GM15510 (cell line): ENCODE results near the gene MRPS2.
"Not testable (repeated sequence)": the region's sequence is repeated elsewhere in the genome, so short reads cannot be mapped to it uniquely, and the experiment has no call there.

ENCODE experiments used
- POLR2A ChIP-seq: IDR thresholded peaks from 3 replicates; pipeline ENCODE4 v1.6.1; 2011; ENCODE audit warnings: borderline replicate concordance; ENCODE audit not compliant: insufficient read length; ENCODE audit errors: extremely low read depth

The MRPS2 gene

GRCh38 chr9:135526730-135527571 lies 26.5 kb downstream of the MRPS2 start:
- TF ChIP-seq POLR2A = no peak

GRCh38 chr9:135530146-135530545 lies 29.7 kb downstream of the MRPS2 start:
- TF ChIP-seq POLR2A = no peak

- TF ChIP-seq POLR2A = no peak
Observed at GRCh38 chr9:135531096-135531495, 30.6 kb downstream of the MRPS2 start.

GRCh38 chr9:135533113-135533512 lies 32.6 kb downstream of the MRPS2 start:
- TF ChIP-seq POLR2A = no peak

GRCh38 chr9:135533674-135534073 lies 33.2 kb downstream of the MRPS2 start:
- TF ChIP-seq POLR2A = no peak

GRCh38 chr9:135536216-135536615 lies 35.7 kb downstream of the MRPS2 start:
- no peak for TF ChIP-seq POLR2A

GRCh38 chr9:135544981-135545635 lies 44.6 kb downstream of the MRPS2 start:
- no peak for TF ChIP-seq POLR2A

GRCh38 chr9:135545646-135546176 lies 45.2 kb downstream of the MRPS2 start, which contains the start of gene OBP2A:
Gene OBP2A (plus strand): TSS chr9:135546126. CDS start chr9:135546181, 55 bp downstream.
- not testable (repeated sequence) for TF ChIP-seq POLR2A

- TF ChIP-seq POLR2A = no peak
Observed at GRCh38 chr9:135547756-135548736, 47.6 kb downstream of the MRPS2 start.

GRCh38 chr9:135550344-135550918 lies 49.9 kb downstream of the MRPS2 start:
- no peak for TF ChIP-seq POLR2A

GRCh38 chr9:135551031-135551430 lies 50.5 kb downstream of the MRPS2 start:
- no peak for TF ChIP-seq POLR2A

GRCh38 chr9:135551456-135551855 lies 51.0 kb downstream of the MRPS2 start:
- no peak for TF ChIP-seq POLR2A

- no peak for TF ChIP-seq POLR2A
Observed at GRCh38 chr9:135552021-135552697, 51.7 kb downstream of the MRPS2 start.
